Mesothelial cell of epicardium (in vitro differentiated cells): ENCODE measurements around the gene TNS4. TPM values are rescaled to one million over a fixed set of nuclear protein-coding genes. Genes with fewer than 3 reads are reported as not detected.
A peak's percentile ranks its signal among the peaks of the same experiment; 100 is the strongest.
"Not testable (repeated sequence)": the region's sequence is repeated elsewhere in the genome, so short reads cannot be mapped to it uniquely, and the experiment has no call there.

Source experiments
- DNase-seq, 2 experiments: peaks; one replicate each; pipeline ENCODE4 v3.0.0; 2021; ENCODE audit warnings: low spot score in 2 of 2; ENCODE audit not compliant: unreplicated experiment in 2 of 2
- H3K27ac Mint-ChIP-seq: 2 replicates; pipeline ENCODE4 v1.8.0; 2021; ENCODE audit warnings: mixed read lengths
- H3K27me3 Mint-ChIP-seq: 2 replicates; pipeline ENCODE4 v1.8.0; 2021; ENCODE audit warnings: low read depth, mixed read lengths
- H3K36me3 Mint-ChIP-seq: 2 replicates; pipeline ENCODE4 v1.8.0; 2021; ENCODE audit warnings: mixed read lengths
- H3K4me1 Mint-ChIP-seq: 2 replicates; pipeline ENCODE4 v1.8.0; 2021; ENCODE audit warnings: mixed read lengths
- H3K4me3 Mint-ChIP-seq: 2 replicates; pipeline ENCODE4 v1.8.0; 2021; ENCODE audit warnings: mild to moderate bottlenecking, moderate library complexity, mixed read lengths
- H3K9me3 Mint-ChIP-seq: 2 replicates; pipeline ENCODE4 v1.8.0; 2021; ENCODE audit warnings: mixed read lengths
- CTCF ChIP-seq: fragments of 200-600 bp; sonication (generic); IDR thresholded peaks from one replicate; pipeline ENCODE4 v1.5.0; 2021; ENCODE audit warnings: antibody characterized with exemption; ENCODE audit not compliant: unreplicated experiment
- total RNA-seq: library from RNA; stranded (reverse); gene quantifications from 3 replicates; pipeline ENCODE4 v1.2.1, GENCODE V29; 2021

The TNS4 gene
- total RNA-seq, 1 donor from 2014 or later = not detected

GRCh38 chr17:40547079-40547784 is 45.8 kb upstream of the TNS4 start:
- H3K9me3 Mint-ChIP-seq = no peaks in the 10 kb centered on the region
- no peaks in the 10 kb centered on the region for H3K36me3 Mint-ChIP-seq
- H3K4me3 Mint-ChIP-seq = no peak overlapping the region
- DNase-seq = peak in 1 of 2 experiments; percentile 37
- no peak for TF ChIP-seq CTCF
- peak overlapping the region; percentile 1 for H3K27ac Mint-ChIP-seq
- peaks cover 51% of the 10 kb centered on the region for H3K4me1 Mint-ChIP-seq
- no peaks in the 10 kb centered on the region for H3K27me3 Mint-ChIP-seq

- not testable (repeated sequence) for H3K27me3 Mint-ChIP-seq, H3K36me3 Mint-ChIP-seq, DNase-seq, H3K9me3 Mint-ChIP-seq, H3K4me3 Mint-ChIP-seq
- Mint-ChIP-seq H3K27ac (peak overlapping the region; percentile 56), H3K4me1 (peaks cover 53% of the 10 kb centered on the region)
Measured at GRCh38 chr17:40546497-40546896, 45.1 kb upstream of the TNS4 start.

DNA sequence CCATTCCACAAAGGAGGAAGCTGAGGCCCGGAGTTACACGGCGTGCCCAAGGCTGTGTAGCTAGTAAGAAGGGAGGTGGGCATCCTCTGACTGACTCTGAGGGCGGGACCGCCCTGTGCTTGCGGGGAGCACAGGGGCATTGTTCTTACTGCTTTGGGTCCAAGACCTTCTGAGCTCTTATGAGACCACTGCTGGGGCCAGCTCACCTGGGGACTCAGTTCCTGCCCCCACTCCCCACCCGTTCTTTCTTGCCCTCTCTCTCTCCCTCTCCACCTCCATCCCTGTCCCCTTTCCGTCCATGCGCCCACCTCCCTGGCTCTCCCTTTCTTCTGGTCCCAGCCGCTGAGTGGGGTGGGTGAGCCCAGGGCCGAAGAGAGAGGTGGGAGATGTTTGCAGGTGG is 44.2 kb upstream of the TNS4 start:
- no peak for DNase-seq
- TF ChIP-seq CTCF = no peak
- Mint-ChIP-seq H3K27ac (no peak overlapping the region), H3K27me3 (no peaks in the 10 kb centered on the region), H3K9me3 (no peaks in the 10 kb centered on the region), H3K4me1 (peaks cover 55% of the 10 kb centered on the region), H3K36me3 (no peaks in the 10 kb centered on the region), H3K4me3 (no peak overlapping the region)

DNA sequence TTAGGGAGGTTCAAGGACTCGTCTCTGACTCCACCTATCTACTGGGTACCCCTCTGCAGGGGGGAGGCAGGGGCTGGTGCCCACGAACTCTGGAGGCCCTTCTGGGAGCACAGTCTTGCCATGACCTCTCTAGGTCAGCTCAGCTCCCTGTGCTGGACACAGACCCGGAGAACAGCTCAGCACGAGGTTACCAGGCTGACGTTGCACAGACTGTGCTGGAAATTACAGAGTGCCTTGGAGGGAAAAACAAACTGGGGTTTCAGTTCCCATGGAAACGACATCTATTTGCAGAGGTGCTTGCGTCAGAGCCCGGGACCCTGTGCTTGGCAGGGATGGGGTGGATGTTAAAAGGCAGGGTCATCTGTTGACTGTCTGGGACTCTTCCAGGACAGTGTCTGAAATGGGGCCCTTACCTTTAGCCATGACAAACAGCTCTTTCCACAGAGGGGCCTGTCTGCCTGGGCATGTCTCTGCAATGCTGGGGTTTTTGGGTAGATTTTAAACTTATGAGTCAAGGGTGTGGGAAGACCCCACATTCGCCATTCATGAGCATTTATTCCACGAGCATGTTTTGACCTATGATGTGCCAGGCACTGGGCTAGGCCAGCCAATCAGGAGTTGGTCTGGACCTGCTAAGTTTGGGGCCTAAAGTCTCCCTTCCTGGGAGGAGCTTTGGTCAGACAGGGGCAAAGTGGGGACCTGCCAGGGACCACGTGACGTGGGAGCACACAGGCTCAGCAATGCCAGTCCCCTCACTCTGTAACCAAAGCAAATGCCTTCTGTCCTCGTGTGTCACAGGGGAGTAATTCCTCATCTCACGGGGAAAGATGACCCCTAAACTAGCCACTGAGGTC is 41.4 kb upstream of the TNS4 start:
- peaks cover 56% of the 10 kb centered on the region for H3K4me1 Mint-ChIP-seq
- no peaks in the 10 kb centered on the region for H3K36me3 Mint-ChIP-seq
- no peaks in the 10 kb centered on the region for H3K9me3 Mint-ChIP-seq
- H3K27ac Mint-ChIP-seq = peak overlapping the region; percentile 92
- TF ChIP-seq CTCF = no peak
- peak overlapping the region; percentile 2 for H3K4me3 Mint-ChIP-seq
- no peak for DNase-seq
- H3K27me3 Mint-ChIP-seq = no peaks in the 10 kb centered on the region

GRCh38 chr17:40541873-40542557 is 40.6 kb upstream of the TNS4 start:
- DNase-seq = no peak
- Mint-ChIP-seq H3K27ac (peak overlapping the region; percentile 92), H3K4me1 (peaks cover 61% of the 10 kb centered on the region), H3K36me3 (no peaks in the 10 kb centered on the region), H3K9me3 (no peaks in the 10 kb centered on the region), H3K4me3 (peak overlapping the region; percentile 2), H3K27me3 (no peaks in the 10 kb centered on the region)
- TF ChIP-seq CTCF = no peak
